Bone marrow (tissue), 2 donors: ENCODE measurements around the gene DACH1.

Experiments
- DNase-seq, 2 donors: peaks; one replicate each; lab custom pipeline; 2025; lab: John Stamatoyannopoulos, UW

DACH1 gene

GRCh38 chr13:71702253-71702652 lies 164.8 kb downstream of the DACH1 start:
- no peak for DNase-seq

DNA sequence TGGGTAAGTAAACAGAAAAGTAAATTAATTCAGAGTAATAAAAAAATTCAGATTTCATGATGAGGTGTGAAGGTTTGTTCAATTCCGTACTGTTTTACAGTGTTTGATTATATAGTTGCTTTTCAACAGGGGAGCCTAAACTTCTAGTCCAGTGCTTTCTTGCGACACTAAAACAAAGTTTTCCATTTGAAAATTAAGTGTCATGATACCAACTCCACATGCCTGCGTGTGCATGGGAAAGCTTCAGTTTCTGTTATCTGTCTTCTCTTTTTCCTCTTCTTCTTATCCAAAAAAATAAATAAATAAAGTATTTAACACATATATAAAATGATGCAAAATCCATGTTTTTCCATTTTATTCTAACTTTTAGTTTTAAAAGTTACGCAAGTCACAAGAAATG lies 165.3 kb downstream of the DACH1 start:
- no peak for DNase-seq

- no peak for DNase-seq
These were observed 167.7 kb downstream of the DACH1 start for GRCh38 chr13:71699342-71699741.

DNA sequence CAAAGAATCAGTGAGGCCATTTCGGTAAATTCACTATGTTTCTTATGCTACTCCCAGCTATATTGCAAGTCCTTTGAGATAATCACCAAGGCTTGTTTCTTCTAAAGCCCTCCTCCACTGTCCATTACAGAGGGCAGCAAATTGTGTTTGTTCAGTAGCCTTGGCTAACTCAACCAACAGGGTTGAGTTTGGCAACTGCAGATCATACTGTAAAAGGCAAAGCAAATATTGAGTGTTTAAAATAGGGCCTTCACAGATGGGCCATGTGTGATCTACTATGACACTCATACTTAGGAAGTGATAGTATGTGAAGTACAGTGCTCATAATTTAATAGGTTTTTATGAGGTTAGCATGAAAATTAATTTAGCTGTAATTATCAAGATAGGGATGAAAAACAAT lies 171.3 kb downstream of the DACH1 start:
- DNase-seq: no peak

GRCh38 chr13:71685072-71685471 lies 181.9 kb downstream of the DACH1 start:
- no peak for DNase-seq

DNA sequence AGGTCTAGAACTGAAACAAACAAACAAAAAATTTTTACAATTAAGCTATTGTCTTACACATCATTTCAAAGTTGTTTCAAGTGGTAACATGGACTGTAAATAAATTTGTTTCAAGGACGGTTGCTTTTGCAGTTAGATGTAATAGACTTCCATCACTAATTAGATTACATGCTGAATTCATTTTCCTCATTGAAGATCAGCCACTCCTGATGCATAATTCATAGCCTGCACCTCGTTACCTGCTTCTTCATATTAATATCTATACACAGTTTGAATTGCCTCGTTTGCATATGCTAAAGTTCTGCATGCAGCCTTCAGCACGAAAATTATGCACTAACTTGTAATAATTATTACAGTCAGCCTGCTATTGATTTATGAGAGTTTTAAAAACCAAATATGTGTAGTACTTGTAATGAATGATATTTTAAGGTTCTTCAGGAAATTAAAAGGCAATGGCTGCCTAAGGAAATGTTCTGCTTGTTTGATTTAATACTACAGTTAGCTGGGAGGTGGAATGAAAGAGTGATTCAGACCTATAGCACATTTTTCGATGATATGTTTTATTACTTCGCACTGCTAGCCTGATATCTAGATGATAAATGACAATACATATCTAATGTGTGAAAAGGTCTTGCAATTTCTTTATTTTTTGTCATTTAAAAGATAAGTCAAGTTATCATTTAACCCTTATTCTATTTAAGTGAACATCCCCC lies 184.9 kb downstream of the DACH1 start:
- DNase-seq: no peak

DNA sequence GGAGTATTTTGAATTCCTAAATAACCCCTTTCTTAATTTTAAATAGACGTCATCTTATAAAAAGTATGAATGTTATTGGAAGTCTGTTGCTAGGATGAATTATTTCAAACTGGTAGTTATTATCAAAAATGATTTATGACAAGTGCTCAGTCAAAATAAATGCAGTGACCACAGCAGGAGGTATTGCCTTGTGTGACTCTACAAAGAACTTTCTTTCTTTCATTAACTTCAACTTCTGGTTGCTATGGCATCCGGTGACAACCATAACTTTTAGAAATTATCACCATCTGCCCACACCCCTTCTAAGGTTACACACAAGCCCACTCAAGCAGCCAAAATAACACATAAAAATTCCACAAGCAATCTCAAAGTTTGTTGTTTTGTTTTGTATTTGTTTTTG lies 189.9 kb downstream of the DACH1 start:
- DNase-seq: no peak

- no peak for DNase-seq
These were observed 194.5 kb downstream of the DACH1 start for GRCh38 chr13:71672512-71672911.

- DNase-seq: no peak
These were observed 203.6 kb downstream of the DACH1 start for GRCh38 chr13:71663431-71663830.

DNA sequence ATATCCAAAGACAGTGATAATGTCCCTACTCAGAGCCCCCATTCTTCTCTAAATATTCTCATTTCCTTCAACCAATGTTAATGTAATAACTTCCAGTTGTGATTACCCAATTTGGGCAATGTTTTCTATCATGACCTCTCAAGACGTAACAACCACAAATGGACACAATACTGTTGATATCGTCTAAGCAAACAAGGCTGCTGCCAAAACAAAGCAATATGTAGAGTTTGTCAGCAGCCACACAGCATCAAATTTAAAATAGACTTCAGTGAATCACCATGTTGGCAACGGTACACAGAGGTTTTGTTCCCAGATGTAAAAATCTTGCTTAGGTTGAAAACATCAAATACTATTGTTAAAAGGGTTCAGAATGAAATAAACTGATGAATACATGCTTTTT lies 205.1 kb downstream of the DACH1 start:
- DNase-seq: no peak

DNA sequence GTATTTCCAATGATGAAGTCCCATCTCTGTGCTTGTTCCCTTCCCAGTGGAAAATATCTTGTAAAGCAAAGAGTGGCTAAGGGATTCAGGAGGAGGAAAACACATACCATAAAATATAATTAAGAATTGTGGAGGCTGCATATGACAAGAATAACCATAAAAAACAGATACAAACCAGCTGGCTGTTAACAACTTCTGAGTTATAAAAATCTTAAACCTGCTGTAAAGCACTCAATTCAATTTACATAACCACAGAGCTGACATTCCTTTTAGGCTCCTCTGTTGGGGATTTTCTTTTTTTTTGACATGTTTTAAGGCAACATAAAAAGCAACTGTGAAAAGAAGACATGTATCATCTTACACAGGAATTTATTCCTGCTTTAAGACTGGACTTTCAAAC lies 207.6 kb downstream of the DACH1 start:
- DNase-seq: no peak

GRCh38 chr13:71645467-71645866 lies 221.5 kb downstream of the DACH1 start:
- DNase-seq: no peak

GRCh38 chr13:71644579-71644978 lies 222.4 kb downstream of the DACH1 start:
- no peak for DNase-seq

- DNase-seq: no peak
These were observed 223.6 kb downstream of the DACH1 start for GRCh38 chr13:71643448-71643860.

DNA sequence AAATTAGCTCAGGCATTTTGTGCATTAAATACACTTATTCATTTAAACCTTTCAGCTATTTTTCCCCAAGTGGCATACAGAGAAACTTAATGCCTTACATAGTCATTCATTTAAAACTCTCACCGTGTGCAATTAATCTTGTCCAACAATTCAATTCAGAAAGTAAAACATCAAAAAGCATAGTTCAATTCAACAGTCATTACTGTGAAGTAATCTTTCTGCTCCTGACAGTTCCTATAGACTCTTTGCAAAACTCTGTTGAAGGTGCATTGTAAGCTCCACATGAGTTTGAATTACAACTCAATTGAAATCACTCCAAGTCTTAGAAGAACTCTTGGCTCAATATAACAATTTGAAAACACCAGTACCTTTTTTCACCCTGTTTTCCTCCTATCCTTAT lies 228.3 kb downstream of the DACH1 start:
- DNase-seq: no peak

- DNase-seq: no peak
These were observed 232.2 kb downstream of the DACH1 start for GRCh38 chr13:71634602-71635443.

DNA sequence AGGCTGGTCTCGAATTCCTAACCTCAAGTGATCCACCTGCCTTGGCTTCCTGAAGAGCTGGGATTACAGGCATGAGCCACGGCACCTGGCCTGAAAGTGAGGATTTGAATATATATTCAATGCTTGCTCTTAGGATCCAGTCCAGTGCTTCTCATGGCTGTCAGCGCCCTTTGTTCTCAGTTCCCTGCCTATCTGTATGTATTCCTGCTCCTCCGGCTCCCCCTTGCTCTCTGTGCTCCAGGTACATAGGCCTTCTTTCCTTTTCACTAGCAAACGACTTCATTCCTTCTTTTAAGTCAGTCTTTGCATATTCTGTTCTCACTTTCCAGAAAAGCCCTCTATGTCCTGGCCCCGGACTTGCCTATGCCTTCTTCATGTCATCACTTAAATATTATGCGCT lies 232.8 kb downstream of the DACH1 start:
- no peak for DNase-seq

DNA sequence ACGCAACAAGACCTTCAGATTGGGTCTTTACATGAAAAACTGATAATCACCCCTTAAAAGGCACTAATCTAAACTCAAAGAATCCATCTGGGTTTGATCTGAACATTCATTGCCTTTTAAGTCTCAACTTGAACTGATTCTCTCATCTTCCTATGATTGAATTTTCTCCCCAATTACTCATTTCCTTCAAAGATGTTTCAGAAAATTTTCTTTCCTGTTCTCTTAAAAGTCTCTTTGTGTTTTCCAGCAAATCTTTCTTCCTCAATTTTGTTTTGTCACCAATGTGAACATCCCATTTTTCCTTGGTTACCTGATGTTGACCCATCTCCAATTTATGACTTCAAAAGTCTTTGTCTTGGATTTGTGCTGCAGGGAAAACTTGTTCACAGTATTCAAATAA lies 234.3 kb downstream of the DACH1 start:
- no peak for DNase-seq

GRCh38 chr13:71632206-71632605 lies 234.8 kb downstream of the DACH1 start:
- DNase-seq: no peak

DNA sequence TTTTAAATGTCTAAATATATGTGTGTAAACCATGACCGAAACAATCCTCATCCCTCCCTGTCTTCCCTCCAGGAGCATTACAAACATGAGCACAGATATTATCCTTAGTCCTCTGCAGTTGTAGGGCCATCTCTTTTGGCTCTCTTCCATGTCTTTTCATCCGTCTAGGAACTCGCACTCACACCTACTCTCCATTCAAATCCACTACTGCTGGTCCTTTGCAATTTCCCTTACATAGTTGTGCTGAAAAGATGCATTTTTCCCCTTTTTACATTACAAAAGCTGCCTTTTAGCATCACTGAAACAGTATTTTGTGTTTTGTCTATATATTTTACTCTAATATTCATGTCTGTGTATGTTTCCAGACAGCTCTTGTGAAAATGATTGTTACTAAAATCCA lies 237.8 kb downstream of the DACH1 start:
- DNase-seq: no peak

GRCh38 chr13:71626421-71627117 lies 240.4 kb downstream of the DACH1 start:
- no peak for DNase-seq

DNA sequence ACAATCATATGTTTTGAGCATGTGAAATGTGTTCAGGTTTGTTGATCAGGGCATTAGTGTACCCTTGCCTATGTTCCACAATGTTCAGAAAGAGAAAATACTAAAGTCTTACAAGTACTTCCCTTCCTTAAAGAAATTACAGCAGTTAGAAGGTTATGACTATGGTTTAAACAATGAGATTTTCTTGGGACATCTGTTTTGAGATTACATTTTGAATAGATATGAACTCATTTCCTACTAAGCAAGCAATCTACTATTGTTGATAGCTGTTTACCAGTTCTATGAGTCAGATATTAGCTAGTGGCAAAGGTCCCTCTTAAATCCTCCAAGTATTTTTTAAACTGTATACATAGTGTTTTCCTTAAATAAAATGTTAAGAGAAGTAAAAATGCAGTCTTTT lies 241.3 kb downstream of the DACH1 start:
- DNase-seq: no peak
